Posterior vena cava (tissue), 2 donors: Measurements from ENCODE around the gene IRF6. TPM values are rescaled to one million over a fixed set of nuclear protein-coding genes. Genes with fewer than 3 reads are reported as not detected.
"Not testable (repeated sequence)": the region's sequence is repeated elsewhere in the genome, so short reads cannot be mapped to it uniquely, and the experiment has no call there.

Experiments used
- DNase-seq: peaks from one replicate; pipeline ENCODE4 v3.0.0-alpha.2; 2020; ENCODE audit warnings: low spot score
- intact Hi-C, 2 donors: fragments of 100-400 bp; cut with DNase I; formaldehyde crosslinking; loops; one replicate each; pipeline versions ENCODE4 v1.14.1 to v1.14.2; 2022 to 2023
- total RNA-seq, 2 donors: library from RNA; stranded (reverse); fragmentation: NEBNext Ultra II Directional; extraction: Animal tissue kit (Norgen Biotek cat#: 25700); gene quantifications; one replicate each; pipeline ENCODE4 v1.2.1, GENCODE V29; 2021
- donor health status: DM: yes; HTN: yes; CAD: no.
- donor health status: DM: yes; HTN: yes; CAD: no.

Gene IRF6
- total RNA-seq, 2 donors from 2014 or later: 1.8 to 2.7 TPM

DNA sequence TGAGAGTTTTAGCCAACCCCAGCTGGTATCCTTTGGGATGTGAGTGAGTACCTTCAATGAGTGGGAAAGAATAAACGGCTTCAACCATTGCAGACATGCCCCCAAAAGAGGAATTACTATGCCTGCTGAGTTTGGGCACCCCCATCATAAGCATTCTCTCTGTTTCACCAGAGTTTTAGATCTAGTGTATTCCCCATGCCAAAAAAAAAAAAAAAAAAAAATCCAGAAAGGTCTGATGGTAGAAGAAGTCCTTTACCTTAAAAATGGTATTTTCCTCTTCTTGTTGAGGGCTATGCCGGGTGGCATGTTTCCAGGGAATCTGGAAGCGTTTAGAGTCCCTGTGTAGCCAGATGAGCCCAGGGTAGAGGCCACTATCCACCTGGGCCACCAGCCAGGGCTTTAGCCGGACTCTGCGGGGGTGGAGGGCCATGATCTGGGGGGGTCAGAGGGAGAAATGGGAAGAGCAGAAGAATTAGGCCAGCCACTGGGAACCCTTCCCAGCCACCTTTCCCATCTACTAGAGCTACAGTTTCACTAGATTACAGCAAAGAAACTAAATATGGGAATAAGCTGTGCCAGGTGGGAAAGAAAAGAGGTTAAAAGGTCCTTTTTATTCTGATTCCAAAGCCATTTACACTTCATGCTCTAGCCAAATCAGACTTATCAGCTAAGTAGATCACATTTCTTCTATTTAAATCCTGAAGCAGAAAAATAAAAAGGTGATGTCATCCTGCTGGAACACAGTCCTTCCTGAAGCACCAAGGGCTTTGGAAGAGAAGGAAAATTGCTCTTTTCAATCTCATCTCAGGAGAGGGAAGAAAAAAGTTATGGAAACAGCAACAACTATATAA lies 4.7 kb downstream of the IRF6 start:
- intact Hi-C loops: no loop called here
- no peak for DNase-seq

DNA sequence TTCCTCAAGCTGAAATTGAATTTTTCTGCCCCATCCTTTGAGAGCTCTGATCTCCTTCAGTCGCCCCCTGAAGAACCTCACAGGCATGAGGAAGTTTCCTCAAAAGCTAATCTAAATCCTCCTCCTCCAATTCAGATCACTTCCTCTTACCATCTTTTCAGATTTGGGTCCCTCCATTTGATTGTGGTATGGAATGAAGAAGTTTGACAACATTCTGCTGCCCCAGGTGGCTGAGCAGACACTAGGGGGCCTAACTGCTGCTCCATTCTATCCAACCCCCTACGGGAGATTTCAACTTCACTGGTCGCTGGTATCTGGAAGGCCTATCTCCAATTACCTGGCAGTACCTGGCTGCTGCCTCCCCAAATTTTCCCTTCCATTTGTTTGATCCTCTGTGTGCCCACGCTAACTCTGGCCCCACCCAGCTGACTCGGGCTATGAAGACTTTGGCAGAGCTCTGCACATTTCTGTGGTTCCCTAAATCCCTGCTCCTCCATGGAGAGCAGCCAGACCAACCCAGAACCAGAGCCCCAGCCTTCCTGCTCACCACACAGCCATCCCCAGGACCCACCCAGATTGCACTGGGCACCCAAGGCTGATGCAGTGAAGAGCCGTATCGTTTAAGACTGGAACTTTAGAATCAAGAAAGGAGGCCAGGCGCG lies 7.8 kb downstream of the IRF6 start:
- intact Hi-C loops: no loop called here
- no peak for DNase-seq

GRCh38 chr1:209793711-209794110 lies 12.2 kb downstream of the IRF6 start:
- DNase-seq, intact Hi-C loops: not testable (repeated sequence)

DNA sequence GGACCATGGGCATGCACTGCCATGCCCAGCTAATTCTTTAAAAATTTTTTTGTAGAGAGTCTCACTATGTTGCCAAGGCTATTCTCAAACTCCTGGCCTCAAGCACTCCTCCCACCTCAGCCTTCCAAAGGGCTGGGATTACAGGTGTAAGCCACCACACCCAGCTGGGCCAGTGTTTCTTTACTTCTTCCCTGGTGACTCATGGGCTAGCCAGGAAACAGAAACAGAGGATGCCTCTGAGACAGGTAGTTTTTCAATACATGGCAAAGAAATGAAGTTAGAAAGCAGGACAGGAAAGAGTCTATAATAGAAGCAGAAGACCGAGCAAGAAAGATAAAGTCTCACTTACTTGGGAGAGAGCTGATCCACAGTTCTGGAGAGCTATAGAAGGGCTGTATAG lies 14.0 kb downstream of the IRF6 start:
- intact Hi-C loops: no loop called here
- DNase-seq: no peak

DNA sequence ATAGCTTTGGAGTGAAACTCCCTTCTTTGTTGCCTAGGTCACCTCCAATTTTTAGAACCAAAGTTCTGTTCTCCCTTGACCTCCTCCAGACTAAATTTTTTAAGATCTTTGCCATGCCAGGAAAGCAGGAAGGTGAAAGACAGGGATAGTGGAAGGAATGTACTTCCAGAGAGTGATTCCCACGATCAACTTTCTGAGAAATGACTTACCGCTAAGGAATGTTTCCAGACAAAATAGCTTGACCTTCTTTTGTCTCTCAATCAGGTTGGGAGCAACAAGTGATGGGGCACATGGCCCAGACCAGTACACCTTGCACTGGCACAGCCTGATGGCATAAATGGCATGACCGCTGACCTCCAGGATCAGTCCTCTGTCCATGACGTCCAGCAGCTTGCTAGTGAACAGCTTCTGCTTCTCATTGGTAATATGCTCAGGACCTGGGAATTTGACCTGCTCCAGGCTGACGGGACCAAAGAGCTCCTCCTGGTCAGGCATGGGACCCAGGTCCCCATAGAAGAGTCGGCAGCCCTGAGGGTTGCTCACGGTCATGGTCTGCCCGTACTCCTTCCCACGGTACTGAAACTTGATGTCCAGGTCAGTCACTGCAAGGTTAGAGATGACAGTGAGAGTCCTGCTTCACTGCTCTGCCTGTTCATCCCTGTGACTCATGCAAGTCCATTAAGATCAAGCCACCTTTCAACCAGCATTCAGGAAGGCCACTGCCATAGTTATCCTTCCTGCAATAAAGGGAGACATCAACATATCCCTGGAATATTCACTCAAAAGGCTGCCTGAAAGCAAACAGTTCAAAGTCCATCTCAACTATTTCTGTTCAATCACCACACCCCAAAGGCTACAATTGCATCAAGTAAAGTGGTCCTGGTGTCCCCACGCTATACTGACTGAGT lies 15.4 kb downstream of the IRF6 start:
- DNase-seq: no peak
- intact Hi-C loops: no loop called here

- no peak for DNase-seq
- intact Hi-C loops: loop anchor here in 1 of 2 donors (5.0 kb wide), 1 partner anchor 1828 kb away; no protein-coding TSS in a partner anchor
Observed at GRCh38 chr1:209789245-209789644, 16.7 kb downstream of the IRF6 start.

GRCh38 chr1:209787551-209787950 lies 18.4 kb downstream of the IRF6 start:
- intact Hi-C loops: loop anchor here in 1 of 2 donors (5.0 kb wide), 1 partner anchor 1830 kb away; no protein-coding TSS in a partner anchor
- DNase-seq: no peak

- no peak for DNase-seq
- intact Hi-C loops: loop anchor here in 1 of 2 donors (5.0 kb wide), 1 partner anchor 1831 kb away; no protein-coding TSS in a partner anchor
Observed at GRCh38 chr1:209786146-209786545, 19.8 kb downstream of the IRF6 start.

- no peak for DNase-seq
- intact Hi-C loops: loop anchor here in 1 of 2 donors (5.0 kb wide), 1 partner anchor 1832 kb away; no protein-coding TSS in a partner anchor
Observed at GRCh38 chr1:209785592-209785991, 20.4 kb downstream of the IRF6 start.

GRCh38 chr1:209784265-209785169 lies 21.4 kb downstream of the IRF6 start, which contains the start of gene C1orf74:
C1orf74 (minus strand) TSS chr1:209784559; CDS start chr1:209783634, 925 bp downstream.
- intact Hi-C loops: loop anchor here in 1 of 2 donors (5.0 kb wide), 1 partner anchor 1833 kb away; no protein-coding TSS in a partner anchor
- DNase-seq: peak; percentile 100

- intact Hi-C loops: no loop called here
Observed at GRCh38 chr1:209783386-209783785, 22.6 kb downstream of the IRF6 start.

DNA sequence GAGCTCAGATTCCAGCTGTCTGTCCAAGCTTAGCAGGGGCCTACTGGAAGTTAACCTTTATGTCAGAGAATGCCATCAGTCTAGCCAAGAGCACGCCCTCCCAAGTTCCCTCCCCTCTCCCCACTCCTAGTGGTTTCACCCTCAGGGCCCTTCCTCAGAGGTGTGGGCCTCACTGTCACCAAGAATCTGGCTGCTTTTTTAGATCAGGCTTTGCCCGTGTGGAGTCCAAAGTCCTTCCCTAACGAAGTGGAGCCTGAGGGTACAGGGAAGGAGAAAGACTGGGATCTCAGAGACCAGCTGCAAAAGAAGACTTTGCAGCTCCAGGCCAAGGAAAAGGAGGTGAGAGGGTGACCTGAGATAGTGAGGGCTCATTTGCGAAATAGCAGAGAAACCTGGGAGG lies 25.7 kb downstream of the IRF6 start:
- intact Hi-C loops: no loop called here

More at GRCh38 chr1:209783386-209783785, 22.6 kb downstream of the IRF6 start:
- DNase-seq: no peak

GRCh38 chr1:209778102-209778501 lies 27.8 kb downstream of the IRF6 start:
- intact Hi-C loops: no loop called here
- DNase-seq: no peak

More for the DNA sequence above, 25.7 kb downstream of the IRF6 start:
- no peak for DNase-seq

DNA sequence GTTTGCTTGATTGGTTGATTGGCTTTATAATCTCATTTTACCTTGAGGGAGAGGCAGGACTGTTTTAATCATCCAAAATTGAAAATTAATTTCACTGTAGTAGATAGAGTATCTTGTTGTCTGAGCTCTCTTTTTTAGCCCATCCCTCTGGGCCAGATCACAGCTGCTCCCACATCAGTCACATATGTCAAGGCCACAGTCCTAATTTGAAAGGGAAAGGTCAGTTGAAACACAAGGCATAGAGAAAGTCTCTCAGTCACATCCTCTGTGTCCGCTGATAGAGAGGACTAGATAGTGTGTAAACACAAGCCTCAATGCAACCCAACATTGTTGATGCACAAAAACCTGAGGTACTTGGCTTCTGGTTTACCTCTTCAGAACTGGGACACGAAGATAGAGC lies 28.4 kb downstream of the IRF6 start:
- DNase-seq: no peak
- intact Hi-C loops: no loop called here

DNA sequence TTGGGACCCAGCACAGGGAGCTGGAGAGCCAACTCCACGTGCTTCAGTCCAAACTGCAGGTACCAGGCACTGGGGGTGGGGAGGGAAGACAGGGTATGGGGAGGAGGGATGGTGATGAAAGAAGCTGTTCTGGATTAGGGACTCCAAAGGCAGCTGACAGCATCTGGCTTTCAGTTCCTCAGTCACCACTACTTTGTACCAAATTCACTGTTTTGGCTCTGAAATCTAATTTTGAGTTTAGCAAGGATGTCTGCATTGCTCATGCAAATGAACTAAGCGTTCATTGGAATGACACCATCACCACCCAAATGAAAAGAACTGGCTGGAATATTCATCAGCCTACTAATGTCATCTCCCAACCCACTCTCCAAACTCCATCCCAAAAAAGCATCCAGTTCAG lies 30.3 kb downstream of the IRF6 start:
- intact Hi-C loops: no loop called here

DNA sequence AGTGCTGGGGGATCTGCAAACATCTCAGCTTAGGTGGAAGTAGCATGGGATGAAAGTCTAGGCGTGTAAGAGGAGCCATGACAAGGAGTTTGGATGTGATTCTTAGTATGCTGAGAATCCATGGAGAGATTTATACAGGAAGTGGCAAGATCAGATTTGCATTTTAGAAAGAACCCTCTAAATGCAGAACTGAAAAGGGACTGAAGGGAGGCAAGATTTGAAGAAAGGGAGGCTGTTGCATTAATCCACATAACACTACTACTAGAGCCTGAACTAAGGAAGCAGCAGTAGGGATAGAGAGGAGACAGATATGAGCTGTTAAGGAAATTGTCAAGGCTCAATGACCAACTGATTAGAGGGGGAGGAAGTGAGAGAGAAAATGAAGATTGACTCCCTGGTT lies 31.4 kb downstream of the IRF6 start:
- DNase-seq: no peak
- intact Hi-C loops: no loop called here

More for the DNA sequence above, 30.3 kb downstream of the IRF6 start:
- DNase-seq: no peak

DNA sequence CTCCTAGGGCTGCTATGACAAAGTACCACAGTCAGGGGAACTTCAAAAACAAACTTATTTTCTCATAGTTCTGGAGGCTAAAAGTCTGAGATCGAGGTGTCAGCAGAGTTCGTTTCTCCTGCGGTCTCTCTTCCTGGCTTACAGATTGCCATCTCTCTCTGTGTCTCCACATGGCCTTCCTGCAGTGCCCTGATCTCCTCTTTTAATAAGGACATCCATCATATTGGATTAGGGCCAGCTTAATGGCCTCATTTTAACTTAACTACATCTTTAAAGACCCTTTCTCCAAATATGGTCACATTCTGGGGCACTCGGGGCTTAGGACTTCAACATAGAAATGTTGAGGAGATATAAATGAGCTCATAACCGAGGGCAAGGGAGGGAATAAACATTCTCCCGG lies 33.8 kb downstream of the IRF6 start:
- intact Hi-C loops: no loop called here
- DNase-seq: no peak
